Mucosa of descending colon (tissue), 3 donors: Measurements from ENCODE around the gene NDUFV2. TPM values are rescaled to one million over a fixed set of nuclear protein-coding genes. Genes with fewer than 3 reads are reported as not detected.

Source experiments
- ATAC-seq: fragments of 200-7000 bp; cut with Tn5 transposase; one replicate; pipeline ENCODE4 v1.9.1; 2020; ENCODE audit warnings: mild to moderate bottlenecking, moderate library complexity
- DNase-seq, 3 donors: peaks; one replicate each; pipeline ENCODE4 v3.0.0-alpha.2; 2020
- H3K36me3 ChIP-seq: fragments of 200-600 bp; one replicate; pipeline ENCODE4 v1.8.0; 2021; ENCODE audit warnings: low read depth, mild to moderate bottlenecking
- H3K4me1 ChIP-seq: fragments of 200-600 bp; one replicate; pipeline ENCODE4 v1.8.0; 2021; ENCODE audit warnings: low read depth, mild to moderate bottlenecking
- H3K4me3 ChIP-seq: fragments of 200-600 bp; one replicate; pipeline ENCODE4 v1.8.0; 2021; ENCODE audit warnings: mild to moderate bottlenecking
- H3K9me3 ChIP-seq: fragments of 200-600 bp; one replicate; pipeline ENCODE4 v1.8.0; 2021; ENCODE audit warnings: mild to moderate bottlenecking
- CTCF ChIP-seq: fragments of 200-600 bp; IDR thresholded peaks from one replicate; pipeline ENCODE4 v1.8.0; 2022; ENCODE audit warnings: antibody characterized with exemption, mild to moderate bottlenecking
- intact Hi-C, 2 donors: fragments of 100-400 bp; cut with DNase I in 1 of 2; cut with micrococcal nuclease in 1 of 2; formaldehyde crosslinking; loops; one replicate each; pipeline versions ENCODE4 v1.11.0 to v1.11.1; 2022; cut with DNase I, micrococcal nuclease
- total RNA-seq, 3 donors: library from RNA; stranded (reverse); fragmentation: NEBNext Ultra II Directional in 2 of 3; extraction: Animal tissue kit (Norgen Biotek cat#: 25700) in 2 of 3; gene quantifications; one replicate each; pipeline versions ENCODE4 v1.2.1 to v1.2.4, GENCODE V29; 2021 to 2023
- donor health status: DM: no; HTN: no; CAD: no; lungs with moderate emphysema.
- donor health status: DM: no; HTN: no; CAD: no.
- donor health status: DM: no; HTN: yes; CAD: no.

Gene NDUFV2
- total RNA-seq, 3 donors from 2014 or later: 146 to 199 (median 163) TPM

GRCh38 chr18:9068346-9068745 is 34.2 kb upstream of the NDUFV2 start:
- DNase-seq (no peak), ATAC-seq (peak; percentile 88)
- H3K36me3 ChIP-seq: no peaks in the 10 kb centered on the region
- H3K4me3 ChIP-seq: no peak overlapping the region
- H3K4me1 ChIP-seq: peaks cover 6% of the 10 kb centered on the region
- TF ChIP-seq CTCF: no peak
- intact Hi-C loops: no loop called here
- H3K9me3 ChIP-seq: no peaks in the 10 kb centered on the region

GRCh38 chr18:9069601-9070000 is 32.9 kb upstream of the NDUFV2 start:
- Histone ChIP-seq H3K4me3 (no peak overlapping the region), H3K36me3 (no peaks in the 10 kb centered on the region), H3K4me1 (peaks cover 6% of the 10 kb centered on the region), H3K9me3 (no peaks in the 10 kb centered on the region)
- ATAC-seq: no peak
- DNase-seq: no peak
- TF ChIP-seq CTCF: no peak
- intact Hi-C loops: no loop called here

- Histone ChIP-seq H3K4me3 (no peak overlapping the region), H3K36me3 (no peaks in the 10 kb centered on the region), H3K4me1 (peaks cover 6% of the 10 kb centered on the region), H3K9me3 (no peaks in the 10 kb centered on the region)
- no peak for TF ChIP-seq CTCF
- intact Hi-C loops: loop anchor here (5.0 to 10.0 kb wide), 3 partner anchors 77 to 265 kb away; partner anchors contain the start of gene TWSG1 (in 1 of the 2)
- DNase-seq (no peak), ATAC-seq (no peak)
Measured at GRCh38 chr18:9070212-9070611, 32.3 kb upstream of the NDUFV2 start.

- intact Hi-C loops: loop anchor here (5.0 to 10.0 kb wide), 2 partner anchors 62 to 255 kb away; partner anchors contain the start of gene TWSG1 (in 1 of the 2)
- ATAC-seq: no peak
- H3K4me3 ChIP-seq: no peak overlapping the region
Measured at GRCh38 chr18:9079818-9080528, 22.5 kb upstream of the NDUFV2 start.

GRCh38 chr18:9081940-9082339 is 20.6 kb upstream of the NDUFV2 start:
- no peak overlapping the region for H3K4me3 ChIP-seq
- no peak for DNase-seq
- no peaks in the 10 kb centered on the region for H3K9me3 ChIP-seq
- no peaks in the 10 kb centered on the region for H3K4me1 ChIP-seq
- intact Hi-C loops: no loop called here
- H3K36me3 ChIP-seq: no peaks in the 10 kb centered on the region
- no peak for TF ChIP-seq CTCF
- no peak for ATAC-seq

More at GRCh38 chr18:9079818-9080528, 22.5 kb upstream of the NDUFV2 start:
- H3K4me1 ChIP-seq: no peaks in the 10 kb centered on the region
- no peaks in the 10 kb centered on the region for H3K36me3 ChIP-seq
- TF ChIP-seq CTCF: no peak
- DNase-seq: no peak
- H3K9me3 ChIP-seq: no peaks in the 10 kb centered on the region
